Measurements from ENCODE around the gene MRPL55.

DNA sequence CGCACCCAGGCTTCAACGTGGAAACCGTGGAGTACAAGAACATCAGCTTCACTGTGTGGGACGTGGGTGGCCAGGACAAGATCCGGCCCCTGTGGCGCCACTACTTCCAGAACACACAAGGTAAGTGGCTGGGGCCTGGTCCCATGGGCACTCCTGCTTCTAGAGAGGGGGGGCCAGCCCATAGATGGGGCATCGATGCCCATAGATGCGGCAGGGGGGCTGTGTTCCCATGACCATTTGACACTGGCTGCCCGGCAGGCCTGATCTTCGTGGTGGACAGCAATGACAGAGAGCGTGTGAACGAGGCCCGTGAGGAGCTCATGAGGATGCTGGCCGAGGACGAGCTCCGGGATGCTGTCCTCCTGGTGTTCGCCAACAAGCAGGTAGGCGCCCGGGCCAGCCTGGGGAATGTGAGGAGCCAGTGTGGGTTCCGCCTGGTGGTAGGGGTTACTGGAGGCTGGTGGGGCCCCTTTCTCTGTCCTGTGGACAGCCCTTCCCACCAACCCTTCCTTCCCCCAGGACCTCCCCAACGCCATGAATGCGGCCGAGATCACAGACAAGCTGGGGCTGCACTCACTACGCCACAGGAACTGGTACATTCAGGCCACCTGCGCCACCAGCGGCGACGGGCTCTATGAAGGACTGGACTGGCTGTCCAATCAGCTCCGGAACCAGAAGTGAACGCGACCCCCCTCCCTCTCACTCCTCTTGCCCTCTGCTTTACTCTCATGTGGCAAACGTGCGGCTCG is 11.6 kb downstream of the MRPL55 start:
- TF ChIP-seq, protein P1, sequence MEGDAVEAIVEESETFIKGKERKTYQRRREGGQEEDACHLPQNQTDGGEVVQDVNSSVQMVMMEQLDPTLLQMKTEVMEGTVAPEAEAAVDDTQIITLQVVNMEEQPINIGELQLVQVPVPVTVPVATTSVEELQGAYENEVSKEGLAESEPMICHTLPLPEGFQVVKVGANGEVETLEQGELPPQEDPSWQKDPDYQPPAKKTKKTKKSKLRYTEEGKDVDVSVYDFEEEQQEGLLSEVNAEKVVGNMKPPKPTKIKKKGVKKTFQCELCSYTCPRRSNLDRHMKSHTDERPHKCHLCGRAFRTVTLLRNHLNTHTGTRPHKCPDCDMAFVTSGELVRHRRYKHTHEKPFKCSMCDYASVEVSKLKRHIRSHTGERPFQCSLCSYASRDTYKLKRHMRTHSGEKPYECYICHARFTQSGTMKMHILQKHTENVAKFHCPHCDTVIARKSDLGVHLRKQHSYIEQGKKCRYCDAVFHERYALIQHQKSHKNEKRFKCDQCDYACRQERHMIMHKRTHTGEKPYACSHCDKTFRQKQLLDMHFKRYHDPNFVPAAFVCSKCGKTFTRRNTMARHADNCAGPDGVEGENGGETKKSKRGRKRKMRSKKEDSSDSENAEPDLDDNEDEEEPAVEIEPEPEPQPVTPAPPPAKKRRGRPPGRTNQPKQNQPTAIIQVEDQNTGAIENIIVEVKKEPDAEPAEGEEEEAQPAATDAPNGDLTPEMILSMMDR (IDR thresholded peaks at IDR 0.05; ENCODE audit: low read length): no peak
- TF ChIP-seq EZH2 (optimal IDR thresholded peaks at IDR 0.05; ENCODE audit: low read depth, low read length) (no peak), EZH2phosphoT487 (IDR thresholded peaks at IDR 0.05; ENCODE audit: low read length) (no peak)
